ENCODE results near the gene METAP2. TPM values are rescaled to one million over a fixed set of nuclear protein-coding genes. Genes with fewer than 3 reads are reported as not detected.
A peak's percentile ranks its signal among the peaks of the same experiment; 100 is the strongest.

The METAP2 gene
- total RNA-seq, 1 experiment from 2014 or later: 112 TPM

- TF ChIP-seq PREB (CRISPR knock-in tag; IDR thresholded peaks at IDR 0.05; ENCODE audit: borderline replicate concordance): no peak
- TF ChIP-seq EMX1 (CRISPR knock-in tag; IDR thresholded peaks at IDR 0.05): no peak
- TF ChIP-seq ATF3 (CRISPR knock-in tag; conservative IDR thresholded peaks at IDR 0.05): no peak
- TF ChIP-seq ERG (CRISPR knock-in tag; IDR thresholded peaks at IDR 0.05): 0 out of 2 replicates have a peak, but pooled peaks have one; percentile 55
- TF ChIP-seq USF2 (CRISPR knock-in tag; IDR thresholded peaks at IDR 0.05): no peak; the same call in 1 of the 2 replicates
- TF ChIP-seq ZBTB21 (CRISPR knock-in tag; IDR thresholded peaks at IDR 0.05; ENCODE audit: borderline replicate concordance): no peak
- no peak for TF ChIP-seq ZNF396 (CRISPR knock-in tag; IDR thresholded peaks at IDR 0.05; ENCODE audit: borderline replicate concordance)
- TF ChIP-seq STAT6 (CRISPR knock-in tag; conservative IDR thresholded peaks at IDR 0.05; ENCODE audit: low read depth): no peak
- 0 out of 2 replicates have a peak, but pooled peaks have one; percentile 29 for TF ChIP-seq ZNF512 (CRISPR knock-in tag; IDR thresholded peaks at IDR 0.05; ENCODE audit: borderline replicate concordance)
- no peak for TF ChIP-seq ELF4 (CRISPR knock-in tag; IDR thresholded peaks at IDR 0.05; ENCODE audit: low read depth)
- TF ChIP-seq ZNF416 (CRISPR knock-in tag; IDR thresholded peaks at IDR 0.05): peak; percentile 60
- TF ChIP-seq ZNF121 (CRISPR knock-in tag; IDR thresholded peaks at IDR 0.05): no peak
- TF ChIP-seq CDX4 (CRISPR knock-in tag; IDR thresholded peaks at IDR 0.05; ENCODE audit: borderline replicate concordance): no peak
- no peak for TF ChIP-seq TCF7 (CRISPR knock-in tag; IDR thresholded peaks at IDR 0.05; ENCODE audit: low read depth)
- no peak for TF ChIP-seq IRF2 (CRISPR knock-in tag; IDR thresholded peaks at IDR 0.05; ENCODE audit: borderline replicate concordance, low read depth)
- no peak for TF ChIP-seq IRF1 (CRISPR knock-in tag; IDR thresholded peaks at IDR 0.05)
- no peak for TF ChIP-seq AFF4 (CRISPR knock-in tag; IDR thresholded peaks at IDR 0.05; ENCODE audit: borderline replicate concordance)
- no peak for TF ChIP-seq ZNF317 (CRISPR knock-in tag; IDR thresholded peaks at IDR 0.05; ENCODE audit: borderline replicate concordance, low read depth)
- peak; percentile 58; the same call in 1 of the 2 replicates for TF ChIP-seq CREB1 (CRISPR knock-in tag; IDR thresholded peaks at IDR 0.05)
- TF ChIP-seq ZNF671 (CRISPR knock-in tag; IDR thresholded peaks at IDR 0.05): peak; percentile 58; the same call in 1 of the 2 replicates
- TF ChIP-seq JUN (CRISPR knock-in tag; IDR thresholded peaks at IDR 0.05): no peak; the same call in 1 of the 2 replicates
- TF ChIP-seq GTF2I (CRISPR knock-in tag; conservative IDR thresholded peaks at IDR 0.05): no peak
- no peak for TF ChIP-seq MXD4 (CRISPR knock-in tag; IDR thresholded peaks at IDR 0.05; ENCODE audit: borderline replicate concordance)
- no peak for TF ChIP-seq GABPB1 (CRISPR knock-in tag; IDR thresholded peaks at IDR 0.05)
These were observed 74.8 kb downstream of the METAP2 start (continued) for GRCh38 chr12:95548539-95549391.

Data from WTC11 (cell line).